AG20443 (cell line): ENCODE measurements around the gene HOXB2.

Experiments
- DNase-seq: peaks from one replicate; pipeline ENCODE4 v3.0.0; 2012; ENCODE audit warnings: low spot score, mixed read lengths

HOXB2 gene

DNA sequence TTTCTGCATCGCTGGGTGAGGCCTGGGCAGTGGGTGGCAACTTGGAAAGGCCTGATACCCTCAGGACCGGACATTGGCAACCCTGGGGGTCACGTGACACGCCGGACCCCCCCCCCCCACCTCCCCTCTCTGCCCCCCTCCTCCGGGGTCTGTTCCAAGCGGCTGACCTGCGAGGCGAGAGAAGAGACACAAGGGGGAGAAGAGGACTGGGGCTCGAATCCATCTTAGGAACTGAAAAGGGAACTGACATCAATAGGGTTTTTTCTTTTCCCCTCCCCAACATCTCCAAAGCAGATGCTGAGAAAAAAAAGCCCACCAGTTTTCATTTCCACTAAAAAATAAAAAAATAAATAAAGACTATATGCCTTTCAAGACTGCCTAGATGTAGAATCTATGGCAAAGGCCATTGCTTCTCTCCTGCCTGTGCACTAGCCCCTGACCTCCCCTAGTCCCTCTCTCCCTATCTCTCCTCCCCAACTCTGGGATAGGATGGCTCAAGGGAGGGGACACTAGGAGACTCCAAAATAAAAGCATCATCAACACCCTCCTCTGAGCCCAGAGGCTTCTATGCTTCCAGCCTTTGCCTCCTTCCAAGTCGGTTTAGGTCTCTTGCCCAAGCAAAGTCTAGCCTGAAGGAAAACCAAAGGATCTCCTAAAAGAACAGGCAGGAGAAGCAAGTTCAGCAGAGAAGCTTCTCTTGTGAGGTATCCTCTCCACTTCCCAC is 7.7 kb upstream of the HOXB2 start:
- no peak for DNase-seq

- no peak for DNase-seq
Measured at GRCh38 chr17:48551596-48552465, 6.9 kb upstream of the HOXB2 start.

DNA sequence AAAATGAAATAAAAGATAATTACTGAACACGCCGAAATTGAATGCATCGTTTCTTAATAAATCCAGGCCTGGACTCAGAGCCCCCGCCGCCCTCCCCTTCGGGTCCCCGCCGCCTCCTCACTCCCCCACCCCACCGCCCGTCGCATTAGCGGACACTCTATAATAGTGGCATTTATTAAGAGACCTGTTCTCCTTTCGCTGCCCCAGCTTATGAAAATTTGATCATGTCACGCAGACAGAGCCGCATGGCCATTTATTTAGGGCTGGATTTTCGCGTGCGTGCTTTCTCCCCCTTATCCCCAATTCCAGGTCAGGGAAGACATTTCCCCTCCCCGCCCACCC is 6.3 kb upstream of the HOXB2 start:
- no peak for DNase-seq

- DNase-seq = no peak
Measured at GRCh38 chr17:48550502-48551213, 5.7 kb upstream of the HOXB2 start.

DNA sequence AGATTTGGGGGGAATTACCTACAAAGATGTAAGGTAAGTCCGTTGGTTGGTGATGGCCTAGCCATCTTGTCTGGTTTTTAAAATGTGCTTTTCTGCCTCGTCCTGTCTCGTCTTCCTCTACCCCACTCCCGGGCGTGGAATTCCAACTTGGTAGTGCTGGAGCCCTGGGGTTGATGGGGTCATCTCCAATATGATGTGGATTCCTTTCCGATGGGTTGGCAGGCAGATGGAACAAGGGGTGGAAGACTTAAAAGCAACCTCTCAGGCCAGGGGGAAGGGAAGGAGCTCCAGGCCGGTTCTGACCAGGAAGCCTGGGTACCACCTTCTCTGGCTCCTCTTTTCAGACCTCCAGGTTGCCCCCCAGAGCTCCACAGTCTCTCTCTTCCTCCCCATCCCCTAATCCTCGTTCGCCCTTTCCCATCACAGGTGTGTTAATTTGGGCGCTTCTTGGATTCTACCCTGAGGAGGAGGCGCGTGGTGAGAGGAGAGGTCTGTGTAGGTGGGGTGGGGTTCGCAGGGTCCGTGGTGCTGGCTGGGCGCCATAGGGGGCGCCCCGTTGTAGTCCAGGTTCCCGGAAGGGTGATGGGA is 5.1 kb upstream of the HOXB2 start:
- DNase-seq = no peak

DNA sequence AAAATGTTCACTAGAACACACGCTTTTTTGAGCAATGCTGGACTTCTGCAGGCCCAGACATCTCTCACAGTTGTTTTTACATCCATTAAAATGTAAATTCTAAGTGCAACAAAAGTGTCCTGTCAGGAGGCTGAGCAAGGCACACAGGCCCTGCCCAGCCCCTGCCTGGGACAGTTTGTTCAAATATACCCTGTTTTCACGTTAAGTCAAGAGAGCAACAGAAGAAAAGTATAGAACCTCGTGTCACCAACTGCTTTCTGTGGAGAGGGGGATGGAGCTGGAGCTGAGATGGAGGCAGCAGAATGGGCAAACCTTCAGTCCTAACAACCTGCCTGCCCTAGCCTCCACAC is 4.3 kb upstream of the HOXB2 start:
- no peak for DNase-seq

GRCh38 chr17:48548523-48549280 is 3.8 kb upstream of the HOXB2 start:
- no peak for DNase-seq

DNA sequence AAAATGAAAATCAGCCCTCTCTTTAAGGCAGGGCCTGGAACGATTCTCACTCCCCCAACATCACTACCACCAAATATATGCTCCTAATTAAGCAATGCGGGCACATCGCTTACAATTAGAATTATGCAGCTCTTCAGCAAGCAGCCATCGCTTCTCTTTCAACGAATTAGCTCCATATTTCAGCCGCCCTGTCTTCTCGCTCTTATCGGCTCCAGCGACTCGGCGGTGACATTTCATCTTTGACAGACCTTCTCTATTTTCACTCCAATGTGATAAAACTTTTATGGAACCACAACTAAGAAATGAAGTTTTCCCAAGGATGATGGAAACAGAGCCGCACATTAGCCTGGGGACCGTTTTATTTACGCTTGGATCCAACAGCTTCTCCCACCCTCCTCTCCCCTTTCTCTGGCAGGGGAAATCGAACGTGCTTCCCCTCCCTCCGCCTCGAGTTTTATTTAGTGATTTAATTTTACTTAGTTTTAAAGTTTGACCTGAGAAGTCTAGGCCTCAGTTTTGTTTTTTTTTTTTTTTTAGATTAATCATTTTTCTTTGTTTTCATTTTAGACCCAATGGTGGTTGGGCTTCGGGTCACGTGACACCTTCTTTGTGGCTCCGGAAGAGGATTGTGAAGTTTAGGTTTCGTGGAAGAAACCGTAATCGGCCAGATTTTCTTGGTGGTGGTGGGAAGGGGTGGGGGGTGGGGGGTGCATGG is 3.1 kb upstream of the HOXB2 start:
- peak; percentile 64 for DNase-seq

DNA sequence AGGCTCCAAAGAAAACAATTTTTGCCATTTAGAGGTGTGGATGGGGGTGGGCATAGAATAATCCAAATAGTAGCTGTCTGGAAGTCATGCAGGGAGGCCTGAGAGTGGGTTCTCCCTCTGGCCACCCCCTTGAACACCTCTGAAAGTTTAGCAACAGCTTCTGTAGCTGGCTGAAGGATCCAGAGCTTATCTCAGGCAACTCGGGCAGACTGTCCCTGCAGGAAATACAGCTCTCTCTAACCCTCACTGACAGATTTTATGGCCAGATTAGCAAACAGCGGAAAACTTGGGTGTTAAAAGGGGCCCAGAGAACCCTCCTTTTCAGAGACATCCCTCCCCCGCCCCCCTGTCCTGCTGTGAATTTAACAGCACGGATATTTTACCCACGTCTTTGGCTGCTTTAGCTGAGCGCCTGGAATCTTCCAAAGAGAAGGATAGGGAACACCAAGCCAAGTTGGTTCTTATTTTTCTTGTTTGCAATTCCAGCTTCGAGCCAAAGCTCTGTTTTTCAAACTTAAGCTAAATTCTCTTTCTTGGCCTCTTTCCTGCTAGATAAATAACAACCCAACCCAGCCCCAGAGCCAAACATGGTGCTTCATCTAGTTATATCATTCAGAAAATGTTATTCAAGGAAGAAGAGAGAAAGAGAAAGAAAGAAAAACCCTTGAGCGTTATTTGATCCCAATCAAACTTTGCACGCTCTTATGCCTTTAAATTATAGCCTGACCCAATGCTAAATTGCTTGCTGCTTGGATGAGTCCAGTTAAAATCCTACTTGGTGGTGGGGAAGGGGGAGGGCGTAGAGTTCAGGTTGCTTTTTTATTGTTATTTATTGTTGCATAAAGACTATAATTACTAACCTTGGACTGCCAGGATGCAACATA is 2.3 kb upstream of the HOXB2 start:
- no peak for DNase-seq

DNA sequence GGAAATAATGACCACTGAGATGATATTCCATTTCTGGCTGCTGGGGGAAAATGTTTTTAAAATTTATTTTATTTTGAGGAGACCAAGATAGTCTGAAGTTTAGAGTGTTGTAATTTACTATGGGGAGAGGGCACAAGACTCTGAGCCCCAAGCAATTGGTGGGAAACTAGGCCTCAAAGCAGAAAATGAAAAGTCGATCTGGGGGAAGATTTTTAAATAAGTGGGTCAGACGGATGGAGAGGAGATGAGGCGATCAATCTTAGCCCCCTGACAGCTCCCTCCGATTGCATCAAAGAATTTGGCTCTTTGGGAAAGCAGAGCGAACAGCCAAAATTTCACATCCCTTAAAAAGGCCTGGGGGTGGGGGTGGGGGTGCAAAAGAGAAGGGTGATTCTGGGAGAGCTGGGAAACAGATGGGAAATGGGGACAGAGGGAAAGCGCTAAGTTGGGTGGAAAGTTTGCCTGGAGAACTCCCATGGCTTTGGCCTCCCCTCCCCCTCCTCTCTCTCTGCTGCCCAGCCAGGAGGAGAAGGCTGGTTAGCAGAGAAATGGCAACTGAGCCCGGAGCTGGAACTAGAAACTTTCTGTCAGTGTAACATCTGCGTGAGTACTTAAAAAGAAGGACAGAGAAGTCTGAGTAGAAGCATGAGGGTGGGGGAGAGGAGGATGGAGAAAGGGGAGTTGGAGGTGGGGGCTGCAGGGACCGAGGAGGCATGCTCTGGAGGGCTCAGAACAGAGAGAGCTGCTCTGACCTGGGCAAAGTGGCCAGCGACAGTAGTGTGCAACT is 1.4 kb upstream of the HOXB2 start:
- DNase-seq = no peak

DNA sequence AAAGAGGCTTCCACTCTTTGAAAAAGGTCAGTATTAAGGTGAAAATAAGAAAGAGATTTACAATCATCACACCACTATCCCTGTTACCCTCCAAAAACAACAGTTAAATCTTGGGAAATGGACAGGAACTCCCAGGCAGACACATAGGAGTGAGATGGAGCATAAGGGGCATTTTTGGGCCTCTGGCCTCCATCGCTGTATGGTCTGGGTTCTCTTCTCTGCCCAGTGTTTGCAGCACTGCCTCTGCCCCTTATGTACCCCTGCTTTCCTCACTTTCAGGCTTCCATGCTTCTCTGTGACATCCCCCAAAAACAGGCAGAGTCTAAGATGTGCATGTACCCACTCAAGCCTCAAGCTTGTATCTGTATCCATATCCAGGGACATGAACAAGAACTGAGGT is 630 bp upstream of the HOXB2 start:
- DNase-seq = no peak

DNA sequence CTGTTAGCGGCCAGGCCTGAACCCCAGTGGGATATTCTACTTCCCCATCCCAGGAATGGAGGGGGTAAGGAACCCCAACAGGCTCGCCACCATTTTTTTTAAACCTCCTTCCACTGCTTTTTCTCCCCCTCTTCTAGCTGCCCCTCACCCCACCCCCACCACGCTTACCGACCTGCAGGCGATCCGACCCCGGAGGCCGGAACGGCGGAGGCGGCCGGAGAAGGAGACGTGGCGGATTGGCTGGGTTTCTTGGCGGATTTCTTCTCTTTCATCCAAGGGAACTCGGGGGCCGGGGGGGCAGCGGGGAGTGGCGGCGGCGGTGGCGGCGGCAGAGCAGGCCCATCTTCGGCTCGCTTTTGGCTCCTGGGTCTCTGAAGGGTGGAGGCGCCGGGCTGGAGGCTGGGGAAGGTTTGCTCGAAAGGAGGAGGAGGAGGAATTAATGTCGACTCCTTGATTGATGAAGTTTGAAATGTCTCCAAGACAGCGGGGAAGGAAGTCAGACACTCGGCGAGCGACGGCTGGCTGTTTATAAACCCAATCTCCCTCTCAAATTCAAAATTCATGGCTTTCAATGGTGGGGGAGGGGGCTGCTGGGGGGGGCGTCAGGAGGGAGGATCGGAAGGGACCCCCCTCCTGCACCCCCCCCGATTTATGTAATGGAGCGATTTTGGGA is 424 bp downstream of the HOXB2 start:
- peak; percentile 82 for DNase-seq

- DNase-seq = no peak
Measured at GRCh38 chr17:48543854-48544348, 1.0 kb downstream of the HOXB2 start.

DNA sequence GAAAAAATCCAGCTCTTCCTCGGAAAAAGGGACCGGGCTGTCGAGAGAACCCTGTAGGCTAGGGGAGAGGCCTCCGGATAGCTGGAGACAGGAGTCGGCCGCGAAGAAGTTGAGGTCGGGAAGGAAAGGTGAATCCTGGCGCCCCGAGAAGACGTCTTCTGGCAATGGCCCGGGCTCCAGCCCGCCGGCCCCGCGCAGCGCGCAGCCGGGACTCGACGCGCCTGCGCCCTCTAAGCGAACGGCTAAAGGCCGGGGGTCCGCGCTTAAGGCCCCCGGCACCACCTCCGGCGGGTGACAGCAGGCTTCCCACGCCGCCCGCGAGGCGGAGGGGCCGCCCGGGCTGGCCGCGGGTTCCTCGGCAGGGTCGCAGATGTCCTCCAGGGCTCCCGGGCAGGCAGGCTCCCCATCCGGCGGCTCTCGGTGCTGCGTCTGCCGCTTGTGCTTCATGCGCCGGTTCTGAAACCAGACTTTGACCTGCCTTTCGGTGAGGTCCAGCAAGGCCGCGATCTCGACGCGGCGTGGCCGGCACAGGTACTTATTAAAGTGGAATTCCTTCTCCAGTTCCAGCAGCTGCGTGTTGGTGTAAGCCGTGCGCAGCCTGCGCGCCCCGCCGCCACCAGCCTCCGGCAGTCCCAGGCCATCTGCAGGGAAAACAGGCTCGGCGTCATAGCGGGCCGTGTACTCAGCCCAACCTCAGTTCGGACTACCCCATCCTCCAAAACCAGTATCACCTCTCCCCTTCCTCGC is 1.6 kb downstream of the HOXB2 start:
- DNase-seq = peak; percentile 48

DNA sequence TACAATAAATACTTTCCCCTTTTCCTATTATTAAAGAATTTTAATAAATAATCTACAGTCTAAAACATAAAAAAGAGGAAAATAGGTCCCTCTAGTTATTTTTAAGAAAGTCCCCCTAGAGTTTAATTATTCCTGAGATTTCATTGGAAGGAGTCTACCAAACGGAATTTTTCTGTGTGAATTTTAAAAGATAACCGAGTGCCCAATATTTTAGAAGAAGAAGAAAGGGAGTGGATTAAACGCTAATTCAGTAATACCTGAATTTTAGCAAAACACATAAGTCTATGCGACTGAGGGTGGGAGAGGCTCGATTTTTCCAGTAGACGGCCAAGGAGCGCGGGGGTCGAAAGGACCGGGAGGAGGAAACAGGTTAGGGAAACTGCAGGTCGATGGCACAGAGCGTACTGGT is 2.2 kb downstream of the HOXB2 start:
- DNase-seq = no peak

DNA sequence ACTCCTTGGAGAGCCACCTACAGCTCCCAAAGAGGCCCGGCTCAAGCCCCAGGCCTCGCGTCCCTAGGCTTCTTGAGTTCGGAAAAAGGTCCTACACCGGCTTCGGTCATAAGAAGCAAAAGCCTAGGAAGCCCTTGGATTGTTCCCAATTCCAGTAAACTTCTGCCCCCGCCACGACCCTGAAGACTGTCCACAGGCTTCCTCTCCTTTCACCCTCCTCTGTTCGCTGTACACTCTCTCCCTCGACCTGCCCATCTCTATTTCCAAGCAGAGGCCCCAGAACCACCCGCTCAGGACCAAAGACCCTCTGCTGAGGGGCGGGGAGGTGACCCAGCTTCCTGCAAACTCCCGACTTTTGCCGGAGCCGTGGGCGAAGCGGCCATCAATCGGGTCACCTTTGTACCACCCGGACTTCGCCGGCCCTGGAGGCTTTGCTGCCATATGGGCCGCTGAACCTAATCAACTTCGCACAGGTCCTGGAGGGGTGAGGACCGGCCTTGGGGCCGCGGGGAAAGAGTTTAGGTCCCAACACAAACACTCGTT is 2.7 kb downstream of the HOXB2 start:
- no peak for DNase-seq

GRCh38 chr17:48541577-48542113 is 3.3 kb downstream of the HOXB2 start:
- peak; percentile 87 for DNase-seq
